Gastrocnemius medialis (tissue), 4 donors: ENCODE data around the gene SLC10A2. TPM values are rescaled to one million over a fixed set of nuclear protein-coding genes. Genes with fewer than 3 reads are reported as not detected.

ENCODE experiments used
- total RNA-seq, 4 donors: library from RNA; depleted of rRNA; stranded (reverse); fragments of >200 nt; gene quantifications; one replicate each; pipeline versions ENCODE4 v1.1.0 to v1.2.3, GENCODE V29; 2016

SLC10A2 gene
- total RNA-seq, 4 donors from 2014 or later = not detected

Other genes starting within 250 kb of the SLC10A2 start
- gene ERCC5, start 220.4 kb downstream of the SLC10A2 start, total RNA-seq = 10 to 100 TPM; 43.5 to 77.7 (median 46.8) TPM